Fibroblast of villous mesenchyme (primary cell): ENCODE data around the gene BCAS4. TPM values are rescaled to one million over a fixed set of nuclear protein-coding genes. Genes with fewer than 3 reads are reported as not detected.

Source experiments
- DNase-seq: peaks from one replicate; pipeline ENCODE4 v3.0.0-alpha.2; 2010; ENCODE audit warnings: low read depth
- H3K4me3 ChIP-seq: 2 replicates; pipeline ENCODE4 v1.5.1; 2011; ENCODE audit warnings: low read depth, mild to moderate bottlenecking, low read length
- total RNA-seq: library from RNA; depleted of rRNA; stranded (reverse); fragments of >200 nt; gene quantifications from 2 replicates; pipeline ENCODE4 v1.2.3, GENCODE V29; 2012
- TF ChIP-seq, protein P1 (sequence below): IDR thresholded peaks from 2 replicates; pipeline ENCODE4 v1.5.1; 2012; ENCODE audit warnings: low read depth, mild to moderate bottlenecking, low read length; ENCODE audit not compliant: insufficient read depth

The BCAS4 gene
- total RNA-seq, 1 donor, result 7.3 TPM

DNA sequence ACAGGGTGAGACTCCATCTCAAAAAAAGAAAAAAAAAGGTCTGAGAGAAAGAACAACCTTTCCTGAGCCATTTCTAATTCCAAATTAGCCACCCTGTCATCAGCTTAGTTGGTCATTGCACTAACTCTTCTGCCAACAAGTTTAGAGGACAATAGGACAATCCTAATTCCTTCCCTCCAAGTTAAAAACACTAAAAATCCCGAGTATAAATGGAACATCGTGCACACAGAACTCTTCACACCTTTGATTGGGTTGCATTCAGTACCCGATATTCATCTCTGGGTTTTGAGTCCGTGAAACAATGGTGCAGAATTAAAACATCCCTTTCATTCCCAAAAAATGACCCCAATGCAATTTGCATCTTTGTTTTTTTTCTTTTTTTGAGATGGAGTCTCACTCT, 40.4 kb upstream of the BCAS4 start:
- TF ChIP-seq, protein P1, sequence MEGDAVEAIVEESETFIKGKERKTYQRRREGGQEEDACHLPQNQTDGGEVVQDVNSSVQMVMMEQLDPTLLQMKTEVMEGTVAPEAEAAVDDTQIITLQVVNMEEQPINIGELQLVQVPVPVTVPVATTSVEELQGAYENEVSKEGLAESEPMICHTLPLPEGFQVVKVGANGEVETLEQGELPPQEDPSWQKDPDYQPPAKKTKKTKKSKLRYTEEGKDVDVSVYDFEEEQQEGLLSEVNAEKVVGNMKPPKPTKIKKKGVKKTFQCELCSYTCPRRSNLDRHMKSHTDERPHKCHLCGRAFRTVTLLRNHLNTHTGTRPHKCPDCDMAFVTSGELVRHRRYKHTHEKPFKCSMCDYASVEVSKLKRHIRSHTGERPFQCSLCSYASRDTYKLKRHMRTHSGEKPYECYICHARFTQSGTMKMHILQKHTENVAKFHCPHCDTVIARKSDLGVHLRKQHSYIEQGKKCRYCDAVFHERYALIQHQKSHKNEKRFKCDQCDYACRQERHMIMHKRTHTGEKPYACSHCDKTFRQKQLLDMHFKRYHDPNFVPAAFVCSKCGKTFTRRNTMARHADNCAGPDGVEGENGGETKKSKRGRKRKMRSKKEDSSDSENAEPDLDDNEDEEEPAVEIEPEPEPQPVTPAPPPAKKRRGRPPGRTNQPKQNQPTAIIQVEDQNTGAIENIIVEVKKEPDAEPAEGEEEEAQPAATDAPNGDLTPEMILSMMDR, result no peak
- no peak for DNase-seq
- no peak overlapping the region for H3K4me3 ChIP-seq

DNA sequence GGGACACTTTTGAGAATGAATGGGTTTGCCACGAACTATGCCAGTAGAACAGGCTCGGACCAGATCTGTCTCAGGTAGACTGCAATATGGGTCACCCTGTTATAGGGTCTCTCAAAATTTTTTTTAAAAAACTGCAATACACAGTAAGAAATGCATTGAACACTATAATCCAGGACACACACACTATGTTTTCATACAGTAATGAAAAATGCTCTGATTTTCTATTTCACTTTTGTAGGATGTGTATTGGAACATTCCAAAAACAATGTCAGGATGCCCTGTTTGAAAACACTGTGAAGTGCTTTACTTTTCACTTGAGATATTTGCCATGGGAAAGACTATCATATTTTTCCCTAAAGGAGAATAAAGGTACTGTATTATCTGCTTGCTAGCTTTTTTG, 38.4 kb upstream of the BCAS4 start:
- TF ChIP-seq, protein P1, result no peak
- no peak for DNase-seq

DNA sequence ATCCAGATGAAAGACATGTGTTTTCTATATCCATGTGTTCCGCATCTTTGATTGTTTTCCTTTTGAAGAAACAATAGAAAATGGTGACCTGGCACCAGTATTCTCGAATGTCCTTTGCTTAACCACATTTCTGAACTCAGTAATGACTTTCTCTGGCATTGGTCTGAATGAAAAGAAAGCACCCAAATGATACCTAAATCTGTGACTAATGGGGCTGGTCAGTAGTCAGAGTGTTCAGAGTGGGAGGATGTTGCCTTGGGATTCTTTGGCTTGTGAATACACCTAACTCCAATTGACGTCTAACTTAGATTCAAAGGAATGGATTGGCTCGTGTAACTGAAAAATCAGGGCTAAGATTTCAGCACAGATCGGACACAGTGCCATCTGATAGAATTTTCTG, 36.4 kb upstream of the BCAS4 start:
- TF ChIP-seq, protein P1, result no peak
- H3K4me3 ChIP-seq, result no peak overlapping the region
- DNase-seq, result no peak

More for the DNA sequence above, 38.4 kb upstream of the BCAS4 start:
- H3K4me3 ChIP-seq, result no peak overlapping the region

DNA sequence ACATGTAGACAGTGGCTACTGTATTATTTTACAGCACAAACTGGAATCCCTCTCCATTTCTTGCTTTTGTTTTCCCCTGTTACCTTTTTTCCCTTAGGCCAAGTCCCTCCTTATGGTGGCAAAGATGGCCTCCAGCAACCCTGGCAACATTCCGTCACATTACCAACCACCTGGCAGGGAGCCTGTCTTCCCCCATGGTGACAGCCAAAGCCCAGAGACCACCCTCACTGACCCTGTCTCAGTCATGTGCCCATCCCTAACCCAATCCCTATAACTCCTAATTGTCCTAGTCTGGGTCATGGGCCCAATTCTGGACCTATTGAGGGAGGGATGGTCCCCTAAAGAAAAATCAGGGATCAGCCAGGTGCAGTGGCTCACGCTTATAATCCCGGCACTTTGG, 35.9 kb upstream of the BCAS4 start:
- no peak for DNase-seq
- TF ChIP-seq, protein P1, result no peak

DNA sequence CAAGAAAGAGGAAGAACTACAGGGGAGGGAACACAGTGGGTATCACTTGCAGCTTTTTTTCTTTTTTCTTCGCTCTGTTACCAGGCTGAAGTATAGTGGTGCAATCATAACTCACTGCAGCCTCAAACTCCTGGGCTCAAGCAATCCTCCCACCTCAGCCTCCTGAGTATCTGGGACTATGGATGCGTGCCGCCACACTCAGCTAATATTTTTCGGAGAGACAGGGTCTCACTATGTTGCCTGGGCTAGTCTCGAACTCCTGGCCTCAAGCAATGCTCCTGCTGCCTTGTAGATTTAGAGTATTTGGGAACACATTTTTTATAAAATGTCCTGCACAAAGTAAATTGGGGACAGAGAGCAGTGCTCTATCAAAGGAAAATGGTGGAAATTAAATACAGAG, 35.2 kb upstream of the BCAS4 start:
- TF ChIP-seq, protein P1, result no peak
- DNase-seq, result no peak
- H3K4me3 ChIP-seq, result no peak overlapping the region

More for the DNA sequence above, 35.9 kb upstream of the BCAS4 start:
- no peak overlapping the region for H3K4me3 ChIP-seq

DNA sequence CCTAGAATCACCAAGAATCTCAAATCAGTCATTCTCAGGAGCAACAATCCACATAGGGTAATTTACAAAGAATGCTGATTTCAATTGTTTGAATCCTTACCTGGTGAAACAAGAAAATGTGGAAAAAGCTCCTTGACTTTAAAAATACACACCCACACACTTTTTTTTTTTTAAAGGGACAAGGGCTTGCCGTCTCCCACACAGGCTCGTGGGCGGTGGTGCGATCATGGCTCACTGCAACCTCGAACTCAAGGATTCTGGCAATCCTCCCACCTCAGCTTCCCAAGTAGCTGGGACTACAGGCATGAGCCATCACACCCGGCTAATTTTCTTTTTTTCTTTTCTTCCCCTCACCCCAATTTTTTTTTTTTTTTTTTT, 32.8 kb upstream of the BCAS4 start:
- no peak for DNase-seq

More for the DNA sequence above, 32.8 kb upstream of the BCAS4 start:
- TF ChIP-seq, protein P1, result no peak
- no peak overlapping the region for H3K4me3 ChIP-seq
